ENCODE results near the gene ADGRF4. TPM values are rescaled to one million over a fixed set of nuclear protein-coding genes. Genes with fewer than 3 reads are reported as not detected.
"Not testable (repeated sequence)": the region's sequence is repeated elsewhere in the genome, so short reads cannot be mapped to it uniquely, and the experiment has no call there.

ADGRF4 gene
- total RNA-seq, 6 experiments from 2014 or later, result not detected

DNA sequence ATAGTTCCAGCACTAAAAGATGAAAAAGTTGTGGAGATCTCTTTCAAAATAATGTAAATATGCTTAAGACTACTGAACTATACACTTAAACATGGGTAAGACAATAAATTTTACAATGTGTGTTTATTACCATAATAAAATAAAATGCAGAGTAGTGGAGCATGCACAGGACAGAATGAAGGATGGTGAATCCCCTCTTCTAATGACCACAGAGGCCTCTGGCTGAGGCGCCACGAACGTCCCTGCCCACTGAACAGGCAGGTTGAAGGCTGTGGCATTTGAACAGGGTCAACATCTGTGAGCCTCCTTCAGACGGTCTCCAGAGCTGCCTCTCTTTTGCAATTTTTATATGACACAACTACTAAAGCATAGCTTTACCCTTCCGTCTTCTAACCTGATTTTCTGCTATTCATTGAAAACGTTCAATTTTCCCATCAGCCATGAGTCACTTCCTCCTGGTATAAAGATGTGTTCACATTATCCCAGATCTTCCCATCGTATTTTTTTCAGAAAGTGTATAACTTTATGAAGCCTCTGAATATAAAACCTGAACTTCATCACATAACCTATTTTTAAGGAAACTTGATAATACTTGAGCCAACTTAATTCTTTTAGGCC, 37.8 kb downstream of the ADGRF4 start:
- no peaks in the 10 kb centered on the region; the same call in 1 of the 2 replicates for H3K4me1 Mint-ChIP-seq (ENCODE audit: low read depth)
- no peak for DNase-seq
- H3K9me3 Mint-ChIP-seq, result no peaks in the 10 kb centered on the region
- TF ChIP-seq, protein P1, sequence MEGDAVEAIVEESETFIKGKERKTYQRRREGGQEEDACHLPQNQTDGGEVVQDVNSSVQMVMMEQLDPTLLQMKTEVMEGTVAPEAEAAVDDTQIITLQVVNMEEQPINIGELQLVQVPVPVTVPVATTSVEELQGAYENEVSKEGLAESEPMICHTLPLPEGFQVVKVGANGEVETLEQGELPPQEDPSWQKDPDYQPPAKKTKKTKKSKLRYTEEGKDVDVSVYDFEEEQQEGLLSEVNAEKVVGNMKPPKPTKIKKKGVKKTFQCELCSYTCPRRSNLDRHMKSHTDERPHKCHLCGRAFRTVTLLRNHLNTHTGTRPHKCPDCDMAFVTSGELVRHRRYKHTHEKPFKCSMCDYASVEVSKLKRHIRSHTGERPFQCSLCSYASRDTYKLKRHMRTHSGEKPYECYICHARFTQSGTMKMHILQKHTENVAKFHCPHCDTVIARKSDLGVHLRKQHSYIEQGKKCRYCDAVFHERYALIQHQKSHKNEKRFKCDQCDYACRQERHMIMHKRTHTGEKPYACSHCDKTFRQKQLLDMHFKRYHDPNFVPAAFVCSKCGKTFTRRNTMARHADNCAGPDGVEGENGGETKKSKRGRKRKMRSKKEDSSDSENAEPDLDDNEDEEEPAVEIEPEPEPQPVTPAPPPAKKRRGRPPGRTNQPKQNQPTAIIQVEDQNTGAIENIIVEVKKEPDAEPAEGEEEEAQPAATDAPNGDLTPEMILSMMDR (IDR thresholded peaks at IDR 0.05), result no peak
- no peak overlapping the region for H3K4me3 Mint-ChIP-seq
- no peaks in the 10 kb centered on the region for H3K36me3 Mint-ChIP-seq (ENCODE audit: low read depth)
- H3K27me3 Mint-ChIP-seq (ENCODE audit: insufficient read depth), result no peaks in the 10 kb centered on the region
- no peak overlapping the region for H3K27ac Mint-ChIP-seq

DNA sequence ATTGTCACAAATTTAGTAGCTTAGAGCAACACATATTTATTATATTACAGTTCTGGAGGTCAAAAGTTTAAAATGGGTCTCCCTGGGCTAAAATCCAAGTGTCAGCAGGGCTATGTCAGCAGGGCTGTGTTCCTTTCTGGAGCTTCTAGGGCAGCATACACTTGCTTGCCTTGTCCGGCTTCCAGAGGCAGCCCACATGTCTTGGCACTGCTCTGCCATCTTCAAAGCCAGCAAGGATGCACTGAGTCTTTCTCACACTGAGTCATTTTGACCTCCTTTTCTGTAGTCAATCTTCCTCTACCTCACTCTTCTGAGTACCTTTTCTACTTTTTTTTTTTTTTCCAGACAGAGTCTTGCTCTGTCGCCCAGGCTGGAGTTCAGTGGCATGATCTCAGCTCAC, 39.0 kb downstream of the ADGRF4 start:
- TF ChIP-seq, protein P1 (IDR thresholded peaks at IDR 0.05), result no peak
- Mint-ChIP-seq H3K9me3 (no peaks in the 10 kb centered on the region), H3K36me3 (ENCODE audit: low read depth) (no peaks in the 10 kb centered on the region), H3K27me3 (ENCODE audit: insufficient read depth) (no peaks in the 10 kb centered on the region), H3K27ac (no peak overlapping the region), H3K4me1 (ENCODE audit: low read depth) (no peaks in the 10 kb centered on the region), H3K4me3 (no peak overlapping the region)
- DNase-seq, result no peak

DNA sequence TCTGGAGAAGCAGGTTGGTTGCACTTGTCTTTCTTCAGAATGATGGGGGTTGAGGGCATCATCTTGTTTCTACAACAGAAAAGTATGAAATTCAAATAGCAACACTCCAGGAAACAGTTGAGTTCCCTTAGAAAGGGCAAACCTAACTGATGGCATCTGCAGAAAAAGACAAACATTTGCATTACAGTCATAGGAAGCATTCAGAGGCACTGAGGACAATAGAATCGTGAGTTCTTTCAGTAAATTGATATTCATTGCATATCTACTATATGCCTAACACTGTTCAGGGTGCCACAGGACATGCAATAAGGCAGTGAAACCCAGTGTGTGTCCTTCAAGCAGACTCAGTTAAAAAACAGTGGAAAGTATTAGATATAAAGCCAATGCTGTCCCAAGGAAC, 42.3 kb downstream of the ADGRF4 start:
- TF ChIP-seq, protein P1 (IDR thresholded peaks at IDR 0.05), result no peak
- DNase-seq, result no peak
- no peak overlapping the region for H3K4me3 Mint-ChIP-seq

DNA sequence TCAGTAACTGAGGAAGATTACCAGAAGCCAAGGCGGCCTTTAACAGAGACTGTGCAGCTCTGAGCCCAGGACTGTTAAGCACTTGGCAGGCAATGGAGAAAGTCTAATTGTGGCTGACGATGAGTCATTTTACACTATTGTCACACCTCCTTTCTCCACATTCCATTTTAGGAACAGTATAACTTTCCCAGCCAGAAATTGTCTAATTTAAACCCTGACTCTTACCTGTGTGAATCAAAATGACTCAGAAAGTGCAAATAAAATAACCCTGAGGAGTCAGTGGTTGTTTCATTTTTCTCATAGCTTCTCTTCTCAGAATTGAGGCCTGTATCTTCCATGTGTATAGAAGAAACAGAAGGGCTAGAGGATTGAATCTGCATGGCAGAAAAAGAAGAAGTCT, 43.4 kb downstream of the ADGRF4 start:
- H3K4me1 Mint-ChIP-seq (ENCODE audit: low read depth), result no peaks in the 10 kb centered on the region
- H3K27me3 Mint-ChIP-seq (ENCODE audit: insufficient read depth), result no peaks in the 10 kb centered on the region
- H3K36me3 Mint-ChIP-seq (ENCODE audit: low read depth), result no peaks in the 10 kb centered on the region
- no peak overlapping the region for H3K4me3 Mint-ChIP-seq
- TF ChIP-seq, protein P1 (IDR thresholded peaks at IDR 0.05), result no peak
- no peak for DNase-seq
- no peaks in the 10 kb centered on the region for H3K9me3 Mint-ChIP-seq
- no peak overlapping the region for H3K27ac Mint-ChIP-seq

More for the DNA sequence above, 42.3 kb downstream of the ADGRF4 start:
- Mint-ChIP-seq H3K9me3 (no peaks in the 10 kb centered on the region), H3K27me3 (ENCODE audit: insufficient read depth) (no peaks in the 10 kb centered on the region), H3K27ac (no peak overlapping the region), H3K4me1 (ENCODE audit: low read depth) (no peaks in the 10 kb centered on the region), H3K36me3 (ENCODE audit: low read depth) (no peaks in the 10 kb centered on the region)

DNA sequence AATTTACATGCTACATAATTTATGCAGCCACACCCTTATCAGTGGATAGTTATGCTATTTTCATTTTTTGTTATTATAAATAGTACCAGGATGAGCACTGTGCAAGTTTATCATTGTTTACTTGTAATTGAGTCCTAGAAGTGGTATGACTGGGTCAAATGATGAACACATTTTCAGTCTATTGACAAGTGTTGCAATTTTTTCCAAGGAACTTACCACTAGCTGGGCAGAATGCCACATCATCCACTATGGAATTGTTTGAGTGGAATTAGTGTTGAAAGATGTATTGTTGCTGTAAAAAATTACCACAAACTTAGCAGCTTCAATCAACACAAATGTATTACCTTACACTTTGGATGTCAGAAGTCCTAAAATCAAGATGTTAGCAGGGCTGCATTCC, 45.4 kb downstream of the ADGRF4 start:
- no peak overlapping the region for H3K4me3 Mint-ChIP-seq
- no peaks in the 10 kb centered on the region for H3K36me3 Mint-ChIP-seq (ENCODE audit: low read depth)
- no peak for DNase-seq
- no peak overlapping the region for H3K27ac Mint-ChIP-seq
- TF ChIP-seq, protein P1 (IDR thresholded peaks at IDR 0.05), result no peak
- H3K4me1 Mint-ChIP-seq (ENCODE audit: low read depth), result no peaks in the 10 kb centered on the region
- H3K9me3 Mint-ChIP-seq, result no peaks in the 10 kb centered on the region
- no peaks in the 10 kb centered on the region for H3K27me3 Mint-ChIP-seq (ENCODE audit: insufficient read depth)

DNA sequence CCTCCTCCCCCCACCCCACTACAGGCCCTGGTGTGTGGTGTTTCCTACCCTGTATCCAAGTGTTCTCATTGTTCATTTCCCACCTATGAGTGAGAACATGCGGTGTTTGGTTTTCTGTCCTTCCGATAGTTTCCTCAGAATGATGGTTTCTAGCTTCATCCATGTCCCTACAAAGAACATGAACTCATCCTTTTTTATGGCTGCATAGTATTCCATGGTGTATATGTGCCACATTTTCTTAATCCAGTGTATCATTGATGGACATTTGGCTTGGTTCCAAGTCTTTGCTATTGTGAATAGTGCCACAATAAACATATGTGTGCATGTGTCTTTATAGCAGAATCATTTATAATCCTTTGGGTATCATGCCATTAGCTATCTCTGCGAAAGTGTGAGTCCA, 46.9 kb downstream of the ADGRF4 start:
- H3K4me3 Mint-ChIP-seq; H3K36me3 Mint-ChIP-seq (ENCODE audit: low read depth); H3K9me3 Mint-ChIP-seq; H3K4me1 Mint-ChIP-seq (ENCODE audit: low read depth); DNase-seq; H3K27me3 Mint-ChIP-seq (ENCODE audit: insufficient read depth); H3K27ac Mint-ChIP-seq: not testable (repeated sequence)
